Right lobe of liver (tissue), 6 donors: ENCODE data around the gene NCKAP5. TPM values are rescaled to one million over a fixed set of nuclear protein-coding genes. Genes with fewer than 3 reads are reported as not detected.
A peak's percentile ranks its signal among the peaks of the same experiment; 100 is the strongest.
"Not testable (repeated sequence)": the region's sequence is repeated elsewhere in the genome, so short reads cannot be mapped to it uniquely, and the experiment has no call there.

Source experiments
- ATAC-seq, 4 donors: fragments of 200-7000 bp; cut with Tn5 transposase; one replicate each; pipeline ENCODE4 v1.9.1; 2020; ENCODE audit warnings: mild to moderate bottlenecking in 4 of 4, moderate library complexity in 4 of 4
- DNase-seq, 3 donors: peaks; one replicate each; pipeline ENCODE4 v3.0.0-alpha.2; 2020
- H3K27ac ChIP-seq, 3 donors: fragments of 200-600 bp; one replicate each; pipeline ENCODE4 v1.8.0; 2022
- H3K27me3 ChIP-seq, 2 donors: fragments of 200-600 bp; one replicate each; pipeline ENCODE4 v1.8.0; 2022
- H3K36me3 ChIP-seq, 4 donors: fragments of 200-600 bp; sonication (generic) in 1 of 4; one replicate each; pipeline versions ENCODE4 v1.5.1 to v1.8.0; 2017 to 2022; ENCODE audit warnings: control low read depth in 1 of 4
- H3K4me1 ChIP-seq, 4 donors: fragments of 200-600 bp; sonication (generic) in 1 of 4; one replicate each; pipeline versions ENCODE4 v1.5.1 to v1.8.0; 2017 to 2022; ENCODE audit warnings: control low read depth in 1 of 4
- H3K4me3 ChIP-seq, 3 donors: fragments of 200-600 bp; one replicate each; pipeline ENCODE4 v1.8.0; 2022
- H3K9me3 ChIP-seq, 4 donors: fragments of 200-600 bp; sonication (generic) in 1 of 4; one replicate each; pipeline versions ENCODE4 v1.5.1 to v1.8.0; 2017 to 2022; ENCODE audit warnings: control low read depth in 1 of 4
- POLR2A ChIP-seq: fragments of 450-650 bp; IDR thresholded peaks from one replicate; pipeline ENCODE4 v1.6.1; 2017; ENCODE audit warnings: antibody characterized with exemption, mild to moderate bottlenecking
- WGBS: methylation state at CpG from one replicate; pipeline ENCODE4 v1.1.6; 2018; ENCODE audit warnings: low coverage, low lambda C conversion rate; ENCODE audit not compliant: insufficient coverage; ENCODE audit errors: missing lambda C conversion rate; 5-methylcytosine and 5-hydroxymethylcytosine counted together
- intact Hi-C, 2 donors: fragments of 100-400 bp; cut with DNase I; formaldehyde crosslinking; loops; one replicate each; pipeline versions ENCODE4 v1.11.2 to v1.14.1; 2022
- total RNA-seq, 6 experiments: library from RNA; depleted of rRNA in 2 of 6; stranded (reverse); fragments of >200 nt in 2 of 6; fragmentation: NEBNext Ultra II Directional in 3 of 6; extraction: Animal tissue kit (Norgen Biotek cat#: 25700) in 3 of 6; gene quantifications; one replicate each; pipeline versions ENCODE4 v1.1.0 to v1.2.4, GENCODE V29; 2016 to 2023
- TF ChIP-seq, protein P1 (sequence below), 4 donors: fragments of 200-600 bp in 3 of 4; fragments of 450-650 bp in 1 of 4; IDR thresholded peaks; one replicate each; pipeline versions ENCODE4 v1.5.1 to v1.8.0; 2016 to 2022; ENCODE audit warnings: antibody characterized with exemption in 4 of 4, mild to moderate bottlenecking in 2 of 4
- donor health status: DM: no; HTN: yes; CAD: no.
- donor health status: DM: no; HTN: no; CAD: no.
- donor health status: DM: no; HTN: no; CAD: no.
- donor health status: DM: no; HTN: yes; CAD: no.
- donor health status: DM: no; HTN: yes; CAD: no.

Gene NCKAP5
- total RNA-seq, 6 experiments from 2014 or later = 3.6 to 11.7 (median 6.9) TPM

DNA sequence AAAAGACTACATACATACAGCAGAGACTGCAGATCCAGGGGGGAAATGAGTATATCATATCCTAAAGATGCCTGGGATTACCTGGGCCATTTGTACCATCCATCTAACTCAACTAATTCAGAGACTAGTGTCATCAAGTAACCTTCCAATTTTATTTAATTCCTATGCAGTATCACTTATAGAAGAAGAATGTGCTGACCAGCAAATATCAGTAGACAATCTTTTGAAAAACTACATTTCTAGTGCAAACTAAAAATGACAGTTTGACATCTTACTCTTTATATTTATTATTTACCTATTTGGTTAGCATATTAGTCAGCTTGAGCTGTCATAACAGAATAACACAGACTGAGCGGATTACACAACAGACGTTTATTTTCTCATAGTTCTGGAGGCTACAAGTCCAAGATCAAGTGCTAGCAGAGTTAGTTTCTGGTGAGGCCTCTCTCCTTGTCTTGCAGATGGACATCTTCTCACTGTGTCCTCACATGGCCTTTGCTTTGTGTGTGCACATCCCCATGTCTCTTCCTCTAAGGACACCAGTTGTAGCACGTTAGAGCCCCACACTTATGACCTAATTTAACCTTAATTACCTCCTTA is 47.0 kb downstream of the NCKAP5 start:
- H3K27ac ChIP-seq = no peak overlapping the region
- peaks cover 0 to 4% (median 0%) of the 10 kb centered on the region in 4 donors for H3K4me1 ChIP-seq
- TF ChIP-seq POLR2A = no peak
- TF ChIP-seq, protein P1, sequence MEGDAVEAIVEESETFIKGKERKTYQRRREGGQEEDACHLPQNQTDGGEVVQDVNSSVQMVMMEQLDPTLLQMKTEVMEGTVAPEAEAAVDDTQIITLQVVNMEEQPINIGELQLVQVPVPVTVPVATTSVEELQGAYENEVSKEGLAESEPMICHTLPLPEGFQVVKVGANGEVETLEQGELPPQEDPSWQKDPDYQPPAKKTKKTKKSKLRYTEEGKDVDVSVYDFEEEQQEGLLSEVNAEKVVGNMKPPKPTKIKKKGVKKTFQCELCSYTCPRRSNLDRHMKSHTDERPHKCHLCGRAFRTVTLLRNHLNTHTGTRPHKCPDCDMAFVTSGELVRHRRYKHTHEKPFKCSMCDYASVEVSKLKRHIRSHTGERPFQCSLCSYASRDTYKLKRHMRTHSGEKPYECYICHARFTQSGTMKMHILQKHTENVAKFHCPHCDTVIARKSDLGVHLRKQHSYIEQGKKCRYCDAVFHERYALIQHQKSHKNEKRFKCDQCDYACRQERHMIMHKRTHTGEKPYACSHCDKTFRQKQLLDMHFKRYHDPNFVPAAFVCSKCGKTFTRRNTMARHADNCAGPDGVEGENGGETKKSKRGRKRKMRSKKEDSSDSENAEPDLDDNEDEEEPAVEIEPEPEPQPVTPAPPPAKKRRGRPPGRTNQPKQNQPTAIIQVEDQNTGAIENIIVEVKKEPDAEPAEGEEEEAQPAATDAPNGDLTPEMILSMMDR (IDR thresholded peaks at IDR 0.05) = no peak
- ATAC-seq = no peak
- no peaks in the 10 kb centered on the region for H3K36me3 ChIP-seq
- H3K9me3 ChIP-seq = no peaks in the 10 kb centered on the region
- no peak for DNase-seq
- 63% methylated on average over 3 of the region's 3 CpGs for WGBS
- no peak overlapping the region for H3K4me3 ChIP-seq
- H3K27me3 ChIP-seq = no peaks in the 10 kb centered on the region
- intact Hi-C loops = no loop called here

DNA sequence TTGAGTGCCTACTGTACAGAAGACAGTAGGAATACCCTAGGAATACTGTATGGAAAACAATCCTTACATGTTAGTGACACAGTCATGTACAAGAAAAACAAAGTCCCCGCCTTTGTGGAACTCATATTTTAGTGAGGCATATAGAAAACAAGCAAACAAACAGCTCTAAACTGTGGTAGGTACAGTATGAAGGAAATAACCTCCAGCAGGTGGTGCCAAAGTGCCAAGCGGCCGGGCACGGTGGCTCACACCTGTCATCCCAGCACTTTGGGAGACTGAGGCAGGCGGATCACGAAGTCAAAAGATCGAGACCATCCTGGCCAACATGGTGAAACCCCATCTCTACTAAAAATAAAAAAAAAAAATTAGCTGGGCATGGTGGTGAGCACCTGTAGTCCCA is 48.6 kb downstream of the NCKAP5 start:
- H3K4me1 ChIP-seq, DNase-seq, H3K4me3 ChIP-seq, H3K27me3 ChIP-seq, H3K9me3 ChIP-seq, H3K36me3 ChIP-seq, H3K27ac ChIP-seq, ATAC-seq, intact Hi-C loops: not testable (repeated sequence)
- 52% methylated on average over 7 of the region's 7 CpGs for WGBS
- TF ChIP-seq, protein P1 (IDR thresholded peaks at IDR 0.05) = peak in 2 of 4 donors; percentile 5 to 9

DNA sequence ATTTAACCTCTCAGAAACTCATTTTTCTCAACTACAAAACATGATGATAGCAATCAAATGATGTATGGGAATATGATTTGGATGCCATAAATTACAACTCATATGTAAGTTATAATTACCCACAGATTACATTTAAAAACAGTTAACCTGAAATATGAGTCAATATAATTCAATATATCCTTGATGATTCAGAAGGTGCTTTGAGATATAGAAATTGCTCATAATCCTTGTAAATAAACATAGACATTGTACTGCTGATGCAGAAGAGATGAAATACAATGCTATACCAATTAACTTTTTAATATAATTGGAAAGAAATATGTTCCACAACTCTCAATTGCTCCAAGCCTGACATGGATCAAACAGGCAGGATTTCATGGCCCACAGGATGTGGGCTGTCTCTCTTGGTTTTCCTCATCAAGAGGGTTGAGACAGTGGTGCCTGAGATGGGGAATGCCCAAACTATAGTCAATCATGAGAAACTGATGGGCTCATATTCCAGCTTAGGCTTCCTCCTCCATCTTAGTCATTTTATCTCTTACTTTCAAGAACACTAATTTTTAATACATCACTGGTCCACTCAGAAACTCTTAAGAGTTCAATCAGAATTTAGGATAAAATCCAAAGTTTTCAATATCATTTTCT is 49.4 kb downstream of the NCKAP5 start:
- H3K4me1 ChIP-seq = peaks cover 0 to 4% (median 0%) of the 10 kb centered on the region in 4 donors
- no peaks in the 10 kb centered on the region for H3K36me3 ChIP-seq
- no peaks in the 10 kb centered on the region for H3K9me3 ChIP-seq
- no peak overlapping the region for H3K27ac ChIP-seq
- no peak overlapping the region for H3K4me3 ChIP-seq
- H3K27me3 ChIP-seq = no peaks in the 10 kb centered on the region
- ATAC-seq (no peak), DNase-seq (no peak)
- TF ChIP-seq, protein P1 (IDR thresholded peaks at IDR 0.05) = no peak
- no peak for TF ChIP-seq POLR2A
- intact Hi-C loops = no loop called here

DNA sequence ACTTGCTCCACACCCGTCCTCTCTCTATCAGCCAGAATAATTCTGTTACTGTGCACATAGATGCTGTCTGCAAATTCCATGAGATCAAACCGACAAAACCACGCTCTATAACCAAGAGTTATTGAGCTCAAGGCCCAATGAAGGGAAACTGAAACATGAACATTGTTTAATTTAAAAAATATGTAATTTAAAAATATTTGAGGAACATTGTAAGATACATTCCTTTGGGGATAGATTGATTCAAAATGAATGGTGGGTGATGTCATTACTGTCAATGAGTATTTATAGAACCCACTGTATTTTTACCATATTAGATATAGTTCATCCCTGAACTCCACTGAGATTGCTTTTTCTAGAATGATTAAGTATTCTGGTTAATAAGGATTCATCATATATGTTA is 50.4 kb downstream of the NCKAP5 start:
- intact Hi-C loops = no loop called here
- TF ChIP-seq, protein P1 (IDR thresholded peaks at IDR 0.05) = no peak
- no peak for TF ChIP-seq POLR2A
- ATAC-seq (no peak), DNase-seq (no peak)
- Histone ChIP-seq H3K9me3 (no peaks in the 10 kb centered on the region), H3K4me3 (no peak overlapping the region), H3K4me1 (peaks cover 0 to 4% (median 0%) of the 10 kb centered on the region in 4 donors), H3K27ac (no peak overlapping the region), H3K27me3 (no peaks in the 10 kb centered on the region), H3K36me3 (no peaks in the 10 kb centered on the region)
- 95% methylated on average over 3 of the region's 3 CpGs for WGBS
